Endothelial cell of umbilical vein (primary cell): Measurements from ENCODE around the gene RYR2. TPM values are rescaled to one million over a fixed set of nuclear protein-coding genes. Genes with fewer than 3 reads are reported as not detected.

ENCODE experiments used
- BruUV-seq: library from RNA; stranded (reverse); fragments of 400-500 nt; replicated peaks from 2 replicates; lab custom pipeline; 2021; lab: Mats Ljungman, UMichigan
- CTCF ChIA-PET: fragments of 300-600, 350-600 bp; sonication (Branson Sonifier 250); formaldehyde crosslinking; loops from one replicate; lab custom pipeline; 2021; ENCODE audit warnings: antibody characterized with exemption, inconsistent platforms; lab: Charles Lee
- POLR2A ChIA-PET: fragments of 300-600, 350-600 bp; sonication (Branson Sonifier 250); formaldehyde crosslinking; loops from one replicate; lab custom pipeline; 2021; ENCODE audit warnings: antibody characterized with exemption, inconsistent platforms; lab: Charles Lee
- DNase-seq: peaks from one replicate; pipeline ENCODE4 v3.0.0-alpha.2; 2011; ENCODE audit warnings: low read depth, low spot score
- FAIRE-seq: peaks from 2 replicates; lab custom pipeline; 2011; peaks lifted over from hg19 to GRCh38; lab: Jason Lieb, UNC
- H2AFZ ChIP-seq: 2 replicates; pipeline ENCODE4 v1.6.0; 2012; ENCODE audit warnings: low read depth, low read length, control low read depth, inconsistent platforms
- H3K27ac ChIP-seq: 2 replicates; pipeline ENCODE4 v1.5.1; 2011; ENCODE audit warnings: low read depth, mild to moderate bottlenecking, control low read depth, low read length, moderate library complexity; ENCODE audit not compliant: insufficient read depth
- H3K27me3 ChIP-seq, 2 experiments: 2 replicates each; pipeline versions ENCODE4 v1.6.0 to v1.6.1; 2011; ENCODE audit warnings: low read length in 2 of 2, mixed read lengths in 1 of 2; ENCODE audit not compliant: control insufficient read depth in 2 of 2, insufficient read depth in 2 of 2
- H3K36me3 ChIP-seq, 2 experiments: 2 replicates in 1 of 2; 3 replicates in 1 of 2; pipeline ENCODE4 v1.5.1; 2011; ENCODE audit warnings: low read length in 2 of 2, mild to moderate bottlenecking in 1 of 2, moderate library complexity in 1 of 2; ENCODE audit not compliant: control insufficient read depth in 2 of 2, insufficient read depth in 2 of 2; ENCODE audit errors: extremely low read depth in 1 of 2
- H3K4me1 ChIP-seq: 3 replicates; pipeline ENCODE4 v1.5.1; 2011; ENCODE audit warnings: mild to moderate bottlenecking, low read length; ENCODE audit not compliant: control insufficient read depth, insufficient read depth; ENCODE audit errors: extremely low read depth
- H3K4me2 ChIP-seq: 2 replicates; pipeline ENCODE4 v1.6.1; 2011; ENCODE audit warnings: low read length, control low read depth, mixed read lengths; ENCODE audit not compliant: insufficient read depth
- H3K4me3 ChIP-seq, 3 experiments: fragments of 200-600 bp in 1 of 3; sonication (generic), shearing (Covaris generic) in 1 of 3; replicated peaks in 1 of 3; 2 replicates each; pipeline ENCODE4 v1.5.1; 2011 to 2016; ENCODE audit warnings: control low read depth in 3 of 3, low read length in 3 of 3, mild to moderate bottlenecking in 2 of 3, inconsistent platforms in 1 of 3, low read depth in 1 of 3, moderate library complexity in 1 of 3; ENCODE audit not compliant: insufficient read depth in 1 of 3
- H3K79me2 ChIP-seq: 2 replicates; pipeline ENCODE4 v1.6.0; 2012; ENCODE audit warnings: low read length, inconsistent platforms; ENCODE audit not compliant: control insufficient read depth, insufficient read depth
- H3K9ac ChIP-seq: replicated peaks from 2 replicates; pipeline ENCODE3; 2011; ENCODE audit warnings: low read length, control low read depth; ENCODE audit not compliant: insufficient read depth; ENCODE audit errors: extremely low read depth
- H3K9me1 ChIP-seq: replicated peaks from 3 replicates; pipeline ENCODE4 v1.6.0; 2011; ENCODE audit warnings: mild to moderate bottlenecking, low read length; ENCODE audit not compliant: control insufficient read depth, insufficient read depth; ENCODE audit errors: extremely low read depth
- H3K9me3 ChIP-seq: replicated peaks from 2 replicates; pipeline ENCODE4 v1.5.1; 2012; ENCODE audit warnings: low read length, inconsistent platforms; ENCODE audit not compliant: control insufficient read depth, insufficient read depth
- H4K20me1 ChIP-seq: replicated peaks from 2 replicates; pipeline ENCODE3; 2011; ENCODE audit warnings: mild to moderate bottlenecking, low read length; ENCODE audit not compliant: control insufficient read depth, insufficient read depth; ENCODE audit errors: extremely low read depth
- CTCF ChIP-seq, 2 donors: IDR thresholded peaks; 1 replicate in 1 of 2; 2 replicates in 1 of 2; pipeline ENCODE4 v1.5.1; 2011; ENCODE audit warnings: low read length in 2 of 2, mild to moderate bottlenecking in 2 of 2, moderate library complexity in 2 of 2, control low read depth in 1 of 2, inconsistent platforms in 1 of 2, low read depth in 1 of 2; ENCODE audit not compliant: insufficient read depth in 1 of 2; ENCODE audit errors: extremely low read depth in 1 of 2
- EZH2 ChIP-seq: IDR thresholded peaks from 2 replicates; pipeline ENCODE4 v1.6.1; 2012; ENCODE audit warnings: borderline replicate concordance, low read depth, mild to moderate bottlenecking, moderate library complexity, low read length, inconsistent platforms; ENCODE audit not compliant: severe bottlenecking
- FOS ChIP-seq: IDR thresholded peaks from 2 replicates; pipeline ENCODE4 v1.6.1; 2011; ENCODE audit warnings: mild to moderate bottlenecking, low read length, moderate library complexity, borderline replicate concordance; ENCODE audit not compliant: insufficient read depth
- GATA2 ChIP-seq: IDR thresholded peaks from 2 replicates; pipeline ENCODE4 v1.7.0; 2011; ENCODE audit warnings: low read depth, mild to moderate bottlenecking, moderate library complexity, mixed read lengths, low read length; ENCODE audit not compliant: insufficient read length, insufficient read depth
- JUN ChIP-seq: IDR thresholded peaks from 2 replicates; pipeline ENCODE4 v1.6.1; 2011; ENCODE audit warnings: borderline replicate concordance, low read depth; ENCODE audit not compliant: insufficient read length, insufficient read depth
- MAX ChIP-seq: IDR thresholded peaks from 2 replicates; pipeline ENCODE4 v1.6.1; 2011; ENCODE audit not compliant: insufficient read depth, insufficient read length
- MYC ChIP-seq: IDR thresholded peaks from one replicate; pipeline ENCODE4 v1.6.1; 2011; ENCODE audit warnings: mild to moderate bottlenecking, low read depth, low read length
- POLR2A ChIP-seq: IDR thresholded peaks from 2 replicates; pipeline ENCODE4 v1.6.1; 2012; ENCODE audit warnings: low read depth, mild to moderate bottlenecking, control low read depth, low read length
- POLR2AphosphoS5 ChIP-seq: IDR thresholded peaks from 2 replicates; pipeline ENCODE4 v1.6.1; 2012; ENCODE audit warnings: low read depth, mild to moderate bottlenecking, control low read depth, low read length, moderate library complexity; ENCODE audit not compliant: insufficient read depth
- dilution Hi-C: fragments of 300-500 bp; cut with MboI; formaldehyde crosslinking; loops from one replicate; pipeline ENCODE4 v1.15.0; 2019; ENCODE audit warnings: low sequenced_read_pairs; ENCODE audit not compliant: extremely low pct_ligation_motif_present
- intact Hi-C: fragments of 100-400 bp; cut with micrococcal nuclease; formaldehyde crosslinking; loops from one replicate; pipeline ENCODE4 v1.10.0; 2022
- polyA plus RNA-seq, 4 experiments: library from polyadenylated mRNA; depleted of rRNA in 3 of 4; stranded (reverse) in 3 of 4; unstranded in 1 of 4; fragments of >200 nt; gene quantifications; 2 replicates each; pipeline versions ENCODE4 v1.2.1 to v1.2.3, GENCODE V29; 2011 to 2012; ENCODE audit warnings: missing spikeins in 1 of 4
- total RNA-seq: library from RNA; stranded (reverse); gene quantifications from 2 replicates; pipeline ENCODE4 v1.2.3, GENCODE V29; 2021

Gene RYR2
- total and polyA plus RNA-seq, 2 donors (not counting 3 experiments of a cell fraction or from before 2014, with no cell fraction given), result not detected

DNA sequence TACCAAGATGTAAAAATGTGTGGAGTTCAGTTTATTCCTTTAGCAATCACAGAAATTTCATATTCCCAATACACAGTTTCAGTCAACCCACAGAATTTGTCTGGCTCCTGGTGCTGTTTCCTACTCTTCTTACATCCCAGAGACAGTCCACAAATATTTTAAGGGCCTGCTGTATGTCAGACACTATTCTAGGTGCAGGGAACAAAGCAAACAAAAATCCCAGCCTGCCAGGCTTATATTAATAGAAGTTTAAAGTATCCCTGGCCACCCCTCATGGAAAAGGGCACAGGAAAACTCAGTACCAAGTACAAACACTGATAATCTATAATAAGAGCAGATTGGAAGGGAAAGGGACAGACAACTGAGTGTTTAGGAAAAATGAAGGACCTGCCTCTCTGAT is 653.9 kb downstream of the RYR2 start:
- Histone ChIP-seq H3K27me3 (no peaks in the 10 kb centered on the region), H3K27ac (no peak overlapping the region), H3K4me2 (no peak overlapping the region), H3K79me2 (no peaks in the 10 kb centered on the region), H3K4me3 (no peak overlapping the region), H3K4me1 (no peaks in the 10 kb centered on the region), H2AFZ (no peak overlapping the region), H3K36me3 (no peaks in the 10 kb centered on the region), H4K20me1 (no peaks in the 10 kb centered on the region), H3K9me3 (peaks cover 2% of the 10 kb centered on the region), H3K9me1 (no peaks in the 10 kb centered on the region), H3K9ac (no peak overlapping the region)
- ChIA-PET CTCF (no interaction called here), POLR2A (no interaction called here)
- no peak for FAIRE-seq
- intact Hi-C loops, result no loop called here
- no peak for DNase-seq
- TF ChIP-seq FOS (no peak), MAX (no peak), CTCF (IDR thresholded peaks at IDR 0.05; ENCODE audit: extremely low read depth in 1 of 2, insufficient read depth in 1 of 2, low read depth in 1 of 2, low read length in 2 of 2) (no peak), POLR2A (no peak), EZH2 (no peak), POLR2AphosphoS5 (no peak)
- dilution Hi-C loops, result no loop called here
- no TSS peak for BruUV-seq

GRCh38 chr1:237700181-237700580 is 658.2 kb downstream of the RYR2 start:
- Histone ChIP-seq H2AFZ (no peak overlapping the region), H3K9ac (no peak overlapping the region), H3K4me3 (no peak overlapping the region), H3K9me1 (no peaks in the 10 kb centered on the region), H3K27me3 (no peaks in the 10 kb centered on the region), H3K4me1 (no peaks in the 10 kb centered on the region), H3K36me3 (no peaks in the 10 kb centered on the region), H4K20me1 (no peaks in the 10 kb centered on the region), H3K4me2 (no peak overlapping the region), H3K79me2 (no peaks in the 10 kb centered on the region), H3K27ac (no peak overlapping the region), H3K9me3 (peaks cover 3% of the 10 kb centered on the region)
- BruUV-seq, result no TSS peak
- DNase-seq (no peak), FAIRE-seq (no peak)
- ChIA-PET CTCF (no interaction called here), POLR2A (no interaction called here)
- intact Hi-C loops (no loop called here), dilution Hi-C loops (no loop called here)
- no peak for TF ChIP-seq MYC
- no peak for TF ChIP-seq CTCF (IDR thresholded peaks at IDR 0.05; ENCODE audit: extremely low read depth in 1 of 2, insufficient read depth in 1 of 2, low read depth in 1 of 2, low read length in 2 of 2)
- no peak for TF ChIP-seq GATA2
- TF ChIP-seq EZH2, result no peak
- no peak for TF ChIP-seq POLR2A
- TF ChIP-seq JUN, result no peak
- TF ChIP-seq FOS, result no peak
- TF ChIP-seq POLR2AphosphoS5, result no peak
- no peak for TF ChIP-seq MAX
